ENCODE results near the gene PUS3. TPM values are rescaled to one million over a fixed set of nuclear protein-coding genes. Genes with fewer than 3 reads are reported as not detected.

Gene PUS3
- total and polyA plus RNA-seq, 7 experiments from 2014 or later, result 4.6 to 15.3 (median 9.6) TPM

- H3K4me3 Mint-ChIP-seq, result no peak overlapping the region
- ATAC-seq, result no peak
These were observed 30.2 kb upstream of the PUS3 start for GRCh38 chr11:125933030-125933813.

GRCh38 chr11:125932301-125932700 lies 29.3 kb upstream of the PUS3 start:
- H3K36me3 ChIP-seq (ENCODE audit: control insufficient read depth in 2 of 3, insufficient read depth in 3 of 3, low read length in 3 of 3), result no peaks in the 10 kb centered on the region
- H3K9me3 Mint-ChIP-seq, result no peaks in the 10 kb centered on the region
- no peak for ATAC-seq
- no peak overlapping the region for H3K27ac Mint-ChIP-seq
- no peak overlapping the region for H3K4me3 Mint-ChIP-seq
- H3K36me3 Mint-ChIP-seq, result no peaks in the 10 kb centered on the region
- no peak overlapping the region for H3K27ac ChIP-seq (ENCODE audit: low read depth, low read length)
- H3K4me1 ChIP-seq (ENCODE audit: control insufficient read depth in 2 of 2, insufficient read depth in 2 of 2, low read length in 2 of 2), result no peaks in the 10 kb centered on the region
- POLR2A ChIA-PET, result no interaction called here
- intact Hi-C loops (cut with micrococcal nuclease), result no loop called here
- H3K4me3 ChIP-seq (ENCODE audit: low read length), result no peak overlapping the region
- H3K9me3 ChIP-seq (ENCODE audit: control insufficient read depth in 2 of 3, low read length in 3 of 3), result no peaks in the 10 kb centered on the region
- no peaks in the 10 kb centered on the region for H3K4me1 Mint-ChIP-seq
- no peak for DNase-seq
- H3K27me3 ChIP-seq (ENCODE audit: control insufficient read depth in 2 of 2, insufficient read depth in 2 of 2, low read length in 2 of 2), result no peaks in the 10 kb centered on the region
- CTCF ChIA-PET, result interaction anchor here (1.4 kb wide), 1 partner anchor 9 kb away, joined by 6 read pairs; no protein-coding TSS in a partner anchor
- peaks cover under 1 to 24% (median 10%) of the 10 kb centered on the region in 5 donors for H3K27me3 Mint-ChIP-seq

More at GRCh38 chr11:125933030-125933813, 30.2 kb upstream of the PUS3 start:
- Mint-ChIP-seq H3K9me3 (no peaks in the 10 kb centered on the region), H3K27me3 (peaks cover 0 to 20% (median 10%) of the 10 kb centered on the region in 5 donors), H3K27ac (no peak overlapping the region), H3K4me1 (peaks cover 0 to 5% (median under 1%) of the 10 kb centered on the region in 7 donors), H3K36me3 (no peaks in the 10 kb centered on the region)
- Histone ChIP-seq H3K27ac (ENCODE audit: low read depth, low read length) (no peak overlapping the region), H3K4me1 (ENCODE audit: control insufficient read depth in 2 of 2, insufficient read depth in 2 of 2, low read length in 2 of 2) (no peaks in the 10 kb centered on the region), H3K9me3 (ENCODE audit: control insufficient read depth in 2 of 3, low read length in 3 of 3) (no peaks in the 10 kb centered on the region), H3K27me3 (ENCODE audit: control insufficient read depth in 2 of 2, insufficient read depth in 2 of 2, low read length in 2 of 2) (no peaks in the 10 kb centered on the region), H3K36me3 (ENCODE audit: control insufficient read depth in 2 of 3, insufficient read depth in 3 of 3, low read length in 3 of 3) (no peaks in the 10 kb centered on the region), H3K4me3 (ENCODE audit: low read length) (no peak overlapping the region)
- CTCF ChIA-PET, result interaction anchor here (0.6 to 1.4 kb wide), 2 partner anchors 8 to 1290 kb away, joined by 3 to 6 read pairs; no protein-coding TSS in a partner anchor
- POLR2A ChIA-PET, result no interaction called here
- no peak for DNase-seq
- intact Hi-C loops (cut with micrococcal nuclease), result no loop called here

- H3K9me3 ChIP-seq (ENCODE audit: control insufficient read depth in 2 of 3, low read length in 3 of 3), result no peaks in the 10 kb centered on the region
- H3K27me3 ChIP-seq (ENCODE audit: control insufficient read depth in 2 of 2, insufficient read depth in 2 of 2, low read length in 2 of 2), result no peaks in the 10 kb centered on the region
- H3K36me3 ChIP-seq (ENCODE audit: control insufficient read depth in 2 of 3, insufficient read depth in 3 of 3, low read length in 3 of 3), result no peaks in the 10 kb centered on the region
- CTCF ChIA-PET, result interaction anchor here (0.8 to 1.4 kb wide), 2 partner anchors 10 to 266 kb away, joined by 3 to 6 read pairs; no protein-coding TSS in a partner anchor
- Mint-ChIP-seq H3K4me1 (no peaks in the 10 kb centered on the region), H3K4me3 (no peak overlapping the region), H3K27ac (no peak overlapping the region), H3K9me3 (no peaks in the 10 kb centered on the region), H3K27me3 (peaks cover 6 to 30% (median 13%) of the 10 kb centered on the region in 5 donors), H3K36me3 (no peaks in the 10 kb centered on the region)
- DNase-seq (no peak), ATAC-seq (no peak)
- POLR2A ChIA-PET, result no interaction called here
- no peaks in the 10 kb centered on the region for H3K4me1 ChIP-seq (ENCODE audit: control insufficient read depth in 2 of 2, insufficient read depth in 2 of 2, low read length in 2 of 2)
- intact Hi-C loops (cut with micrococcal nuclease), result no loop called here
- no peak overlapping the region for H3K4me3 ChIP-seq (ENCODE audit: low read length)
- H3K27ac ChIP-seq (ENCODE audit: low read depth, low read length), result no peak overlapping the region
These were observed 28.7 kb upstream of the PUS3 start for GRCh38 chr11:125931668-125932067.

- no peaks in the 10 kb centered on the region for H3K4me1 Mint-ChIP-seq
These were observed 28.1 kb upstream of the PUS3 start for GRCh38 chr11:125931116-125931515.

GRCh38 chr11:125930076-125930450 lies 27.1 kb upstream of the PUS3 start:
- Histone ChIP-seq H3K27me3 (ENCODE audit: control insufficient read depth in 2 of 2, insufficient read depth in 2 of 2, low read length in 2 of 2) (no peaks in the 10 kb centered on the region), H3K4me3 (ENCODE audit: low read length) (no peak overlapping the region), H3K4me1 (ENCODE audit: control insufficient read depth in 2 of 2, insufficient read depth in 2 of 2, low read length in 2 of 2) (no peaks in the 10 kb centered on the region), H3K36me3 (ENCODE audit: control insufficient read depth in 2 of 3, insufficient read depth in 3 of 3, low read length in 3 of 3) (no peaks in the 10 kb centered on the region), H3K27ac (ENCODE audit: low read depth, low read length) (no peak overlapping the region), H3K9me3 (ENCODE audit: control insufficient read depth in 2 of 3, low read length in 3 of 3) (no peaks in the 10 kb centered on the region)
- ChIA-PET CTCF (no interaction called here), POLR2A (no interaction called here)
- no peaks in the 10 kb centered on the region for H3K4me1 Mint-ChIP-seq
- no peak overlapping the region for H3K4me3 Mint-ChIP-seq
- no peak overlapping the region for H3K27ac Mint-ChIP-seq
- intact Hi-C loops (cut with micrococcal nuclease), result no loop called here
- DNase-seq (no peak), ATAC-seq (no peak)
- peaks cover 7 to 30% (median 15%) of the 10 kb centered on the region in 5 donors for H3K27me3 Mint-ChIP-seq
- H3K9me3 Mint-ChIP-seq, result no peaks in the 10 kb centered on the region
- no peaks in the 10 kb centered on the region for H3K36me3 Mint-ChIP-seq

More at GRCh38 chr11:125931116-125931515, 28.1 kb upstream of the PUS3 start:
- Histone ChIP-seq H3K27me3 (ENCODE audit: control insufficient read depth in 2 of 2, insufficient read depth in 2 of 2, low read length in 2 of 2) (no peaks in the 10 kb centered on the region), H3K4me1 (ENCODE audit: control insufficient read depth in 2 of 2, insufficient read depth in 2 of 2, low read length in 2 of 2) (no peaks in the 10 kb centered on the region), H3K27ac (ENCODE audit: low read depth, low read length) (no peak overlapping the region), H3K36me3 (ENCODE audit: control insufficient read depth in 2 of 3, insufficient read depth in 3 of 3, low read length in 3 of 3) (no peaks in the 10 kb centered on the region), H3K4me3 (ENCODE audit: low read length) (no peak overlapping the region), H3K9me3 (ENCODE audit: control insufficient read depth in 2 of 3, low read length in 3 of 3) (no peaks in the 10 kb centered on the region)
- DNase-seq (no peak), ATAC-seq (no peak)
- H3K9me3 Mint-ChIP-seq, result no peaks in the 10 kb centered on the region
- H3K27ac Mint-ChIP-seq, result no peak overlapping the region
- intact Hi-C loops (cut with micrococcal nuclease), result no loop called here
- H3K36me3 Mint-ChIP-seq, result no peaks in the 10 kb centered on the region
- CTCF ChIA-PET, result interaction anchor here (0.8 kb wide), 1 partner anchor 266 kb away, joined by 3 read pairs; no protein-coding TSS in a partner anchor
- POLR2A ChIA-PET, result no interaction called here
- no peak overlapping the region for H3K4me3 Mint-ChIP-seq
- H3K27me3 Mint-ChIP-seq, result peaks cover 7 to 30% (median 15%) of the 10 kb centered on the region in 5 donors

GRCh38 chr11:125929445-125930075 lies 26.6 kb upstream of the PUS3 start:
- H3K36me3 Mint-ChIP-seq, result no peaks in the 10 kb centered on the region
- no peaks in the 10 kb centered on the region for H3K9me3 ChIP-seq (ENCODE audit: control insufficient read depth in 2 of 3, low read length in 3 of 3)
- CTCF ChIA-PET, result interaction anchor here (0.9 kb wide), 1 partner anchor 264 kb away, joined by 3 read pairs; no protein-coding TSS in a partner anchor
- ATAC-seq (no peak), DNase-seq (no peak)
- H3K27me3 Mint-ChIP-seq, result peaks cover 7 to 30% (median 15%) of the 10 kb centered on the region in 5 donors
- no peak overlapping the region for H3K27ac ChIP-seq (ENCODE audit: low read depth, low read length)
- no peaks in the 10 kb centered on the region for H3K27me3 ChIP-seq (ENCODE audit: control insufficient read depth in 2 of 2, insufficient read depth in 2 of 2, low read length in 2 of 2)
- no peaks in the 10 kb centered on the region for H3K9me3 Mint-ChIP-seq
- intact Hi-C loops (cut with micrococcal nuclease), result no loop called here
- no peaks in the 10 kb centered on the region for H3K4me1 ChIP-seq (ENCODE audit: control insufficient read depth in 2 of 2, insufficient read depth in 2 of 2, low read length in 2 of 2)
- POLR2A ChIA-PET, result no interaction called here
- no peaks in the 10 kb centered on the region for H3K4me1 Mint-ChIP-seq
- no peak overlapping the region for H3K4me3 ChIP-seq (ENCODE audit: low read length)
- H3K27ac Mint-ChIP-seq, result no peak overlapping the region
- H3K4me3 Mint-ChIP-seq, result no peak overlapping the region
- H3K36me3 ChIP-seq (ENCODE audit: control insufficient read depth in 2 of 3, insufficient read depth in 3 of 3, low read length in 3 of 3), result no peaks in the 10 kb centered on the region
